HL-60/S4 treated with retinoic acid at 250 ng/mL for 4 days and 3 days (cell line): Measurements from ENCODE around the gene GDAP1L1.

Experiments used
- in situ Hi-C: fragments of 300-500 bp; cut with MboI; formaldehyde crosslinking; loops from 2 replicates; pipeline ENCODE4 v1.7.0; 2022; ENCODE audit warnings: low sequenced_read_pairs

The GDAP1L1 gene

DNA sequence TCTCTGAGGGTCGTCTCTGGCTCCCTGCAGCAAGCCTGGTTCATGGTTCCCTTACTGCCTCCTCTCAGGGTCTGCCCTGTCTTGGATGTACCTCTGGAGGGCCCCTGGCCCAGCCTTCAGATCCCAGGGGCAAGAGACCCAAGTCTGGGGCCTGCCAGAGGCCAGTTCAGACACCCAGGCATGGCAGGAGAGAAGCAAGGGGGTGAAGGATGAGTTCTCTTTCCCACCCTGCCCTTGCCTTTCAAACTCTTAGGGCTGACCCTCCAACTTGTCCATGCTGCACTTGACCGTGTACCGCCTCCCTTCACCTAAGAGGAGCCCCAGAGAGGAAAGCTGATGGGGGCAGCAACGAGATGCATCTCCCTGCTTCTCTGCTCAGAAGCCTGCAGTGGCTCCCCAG lies 4.2 kb downstream of the GDAP1L1 start:
- in situ Hi-C loops = no loop called here

DNA sequence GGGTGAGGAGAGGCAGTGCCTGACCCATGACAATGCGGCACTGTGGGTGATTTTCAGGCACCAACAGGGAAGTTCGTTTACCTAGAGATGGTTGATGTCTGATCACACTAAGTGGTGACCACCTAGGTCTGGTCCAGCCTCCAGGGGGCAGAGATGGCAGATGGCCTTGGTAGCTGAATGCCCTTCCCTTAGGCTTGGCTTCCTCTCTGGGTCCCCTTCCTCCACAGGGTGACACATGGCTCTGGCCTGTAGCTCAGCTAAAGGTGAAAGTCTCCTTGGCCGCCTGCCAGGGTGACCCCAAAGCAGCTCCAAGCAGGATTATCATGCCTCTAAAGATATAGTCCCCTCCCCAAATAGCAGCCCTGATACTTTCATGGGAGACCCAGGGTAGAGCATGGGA lies 6.4 kb downstream of the GDAP1L1 start:
- in situ Hi-C loops = no loop called here

DNA sequence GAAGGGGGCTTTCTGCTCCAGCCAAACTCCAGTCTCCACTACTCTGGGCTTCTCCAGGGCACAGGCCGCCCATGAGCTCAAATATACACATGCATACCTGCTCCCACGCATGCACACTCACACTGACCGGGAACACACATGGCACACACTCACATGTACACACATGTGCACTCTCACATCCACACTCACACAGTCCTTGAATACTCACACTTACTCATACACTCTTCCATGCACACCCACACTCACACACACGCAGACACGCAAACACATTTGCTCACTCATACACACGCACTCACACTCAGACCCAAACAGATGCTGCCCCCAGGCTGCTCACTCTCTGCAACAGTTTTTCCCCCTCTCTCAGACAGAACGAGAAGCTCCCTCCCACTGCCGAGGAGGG lies 7.0 kb downstream of the GDAP1L1 start:
- in situ Hi-C loops = no loop called here

DNA sequence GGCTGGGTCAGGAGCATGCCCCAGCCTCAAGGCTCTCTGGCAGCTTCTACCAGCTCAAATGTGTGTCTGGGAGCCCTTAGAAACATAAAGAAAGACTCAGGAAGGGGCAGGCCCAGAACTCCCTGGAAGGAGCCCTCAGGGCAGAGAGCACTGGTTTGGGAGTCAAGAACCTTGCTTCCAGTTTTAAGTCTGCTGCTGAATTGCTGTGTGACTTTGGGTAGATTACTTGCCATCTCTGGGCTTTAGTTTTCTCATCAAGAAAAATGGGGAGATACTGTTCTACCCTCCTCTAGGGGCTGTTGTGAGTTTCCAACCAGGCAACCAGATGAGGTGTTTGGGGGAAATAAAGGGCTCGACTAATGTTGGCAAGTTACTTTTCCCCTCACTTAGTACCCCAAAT lies 8.8 kb downstream of the GDAP1L1 start:
- in situ Hi-C loops = no loop called here

DNA sequence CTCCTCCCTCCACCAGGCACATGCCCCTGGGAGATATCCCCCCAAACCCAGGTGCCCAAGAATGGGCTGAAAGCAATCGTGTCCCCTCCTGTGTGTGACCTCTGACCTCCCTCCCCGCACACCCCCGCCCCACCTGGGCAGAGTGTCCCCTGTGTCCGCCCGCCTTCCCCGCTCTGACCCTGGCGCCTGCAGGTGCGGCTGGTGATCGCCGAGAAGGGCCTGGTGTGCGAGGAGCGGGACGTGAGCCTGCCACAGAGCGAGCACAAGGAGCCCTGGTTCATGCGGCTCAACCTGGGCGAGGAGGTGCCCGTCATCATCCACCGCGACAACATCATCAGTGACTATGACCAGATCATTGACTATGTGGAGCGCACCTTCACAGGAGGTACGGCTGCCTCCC lies 9.9 kb downstream of the GDAP1L1 start:
- in situ Hi-C loops = no loop called here

DNA sequence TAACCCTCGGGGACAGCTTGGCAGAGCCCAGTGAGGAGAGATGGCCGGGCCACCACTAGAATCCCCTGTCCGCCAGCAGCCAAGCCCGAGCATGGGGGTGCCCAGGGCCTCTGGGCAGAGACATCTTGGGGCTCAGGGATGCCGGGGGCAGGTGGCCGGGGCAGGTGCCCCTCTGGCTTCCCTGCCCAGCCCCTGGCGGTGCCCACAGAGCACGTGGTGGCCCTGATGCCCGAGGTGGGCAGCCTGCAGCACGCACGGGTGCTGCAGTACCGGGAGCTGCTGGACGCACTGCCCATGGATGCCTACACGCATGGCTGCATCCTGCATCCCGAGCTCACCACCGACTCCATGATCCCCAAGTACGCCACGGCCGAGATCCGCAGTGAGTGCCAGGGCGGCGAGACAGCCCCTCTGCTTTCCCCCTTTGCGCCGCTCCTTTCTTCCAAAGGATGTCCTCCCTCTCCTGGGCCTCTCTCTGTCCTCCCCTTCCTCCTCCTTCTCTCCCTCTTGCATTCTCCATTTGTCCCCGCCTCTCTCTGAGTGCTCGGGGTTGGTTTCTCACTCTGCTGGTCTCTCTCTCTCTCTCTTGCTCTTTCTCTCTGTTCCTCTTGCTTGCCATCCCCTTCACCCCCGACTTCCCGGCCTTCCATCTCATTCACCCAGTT lies 11.2 kb downstream of the GDAP1L1 start:
- in situ Hi-C loops = no loop called here

DNA sequence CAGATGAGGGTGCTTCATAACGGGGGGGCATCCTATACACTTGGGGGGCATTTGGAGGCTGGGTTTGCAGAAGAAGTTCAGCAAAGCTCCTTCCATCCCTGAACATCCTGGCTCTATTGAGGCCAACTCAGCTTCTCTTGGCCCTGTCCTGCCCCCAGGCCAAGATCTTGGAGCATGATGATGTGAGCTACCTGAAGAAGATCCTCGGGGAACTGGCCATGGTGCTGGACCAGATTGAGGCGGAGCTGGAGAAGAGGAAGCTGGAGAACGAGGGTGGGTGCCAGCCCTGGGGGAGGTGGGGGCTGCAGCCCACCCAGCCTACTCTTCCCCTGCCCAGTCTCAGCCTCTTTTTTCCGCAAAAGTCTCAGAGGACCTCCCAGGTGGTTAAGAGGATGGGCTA lies 17.2 kb downstream of the GDAP1L1 start:
- in situ Hi-C loops = no loop called here

DNA sequence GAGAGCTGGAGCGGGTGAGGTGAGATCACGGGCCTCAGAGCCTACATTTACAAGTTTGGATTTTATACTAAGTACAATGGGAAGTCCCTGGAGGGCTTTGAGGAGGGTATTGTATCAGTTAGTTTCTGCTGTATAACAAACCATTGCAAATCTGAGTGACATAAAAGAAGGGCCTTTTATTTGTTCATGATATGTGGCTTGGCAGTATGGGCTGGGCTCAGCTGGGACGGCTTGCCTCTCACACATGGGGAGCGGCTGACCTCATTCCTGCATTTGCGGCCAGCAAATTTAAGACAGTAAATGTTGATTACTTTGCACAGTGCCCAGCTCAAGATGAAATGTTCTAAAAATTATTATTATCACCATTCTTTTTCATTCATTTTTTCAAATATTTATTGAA lies 21.7 kb downstream of the GDAP1L1 start:
- in situ Hi-C loops = no loop called here

DNA sequence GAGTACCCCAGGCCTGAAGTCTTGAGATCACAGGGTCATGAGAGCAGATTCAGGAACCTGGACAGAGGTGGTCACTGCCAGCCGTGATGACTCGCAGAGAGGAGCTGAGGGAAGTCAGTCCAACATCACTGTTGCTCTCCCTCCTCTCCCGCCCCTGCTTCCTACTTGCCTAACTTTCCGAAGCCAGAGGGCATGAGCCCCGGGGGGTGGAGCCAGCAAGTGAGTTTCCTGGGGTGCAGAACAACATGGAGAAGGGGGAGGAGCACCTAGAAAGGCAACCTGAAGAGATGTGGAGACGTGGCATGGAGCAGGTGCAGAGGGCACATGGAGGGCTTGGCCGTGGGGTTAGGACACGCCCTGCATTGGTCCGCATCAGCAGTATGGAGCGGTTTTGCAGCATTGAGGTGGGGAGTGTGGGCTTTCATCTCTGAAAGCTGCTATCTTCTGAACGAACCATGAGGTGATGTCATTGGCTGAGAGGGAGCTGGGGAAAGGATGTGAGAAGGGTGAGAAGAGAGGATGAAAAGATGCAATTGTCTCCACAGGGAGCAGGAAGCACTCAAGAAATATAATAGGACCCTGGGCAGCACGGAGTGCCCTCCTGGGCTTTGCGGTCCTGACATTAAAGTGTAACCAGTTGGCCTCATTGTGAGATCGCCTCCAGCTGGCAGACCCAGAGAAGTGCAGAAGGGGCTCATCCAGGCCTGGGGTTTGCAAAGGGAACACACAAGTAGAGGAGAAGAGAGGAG lies 25.0 kb downstream of the GDAP1L1 start:
- in situ Hi-C loops = no loop called here

DNA sequence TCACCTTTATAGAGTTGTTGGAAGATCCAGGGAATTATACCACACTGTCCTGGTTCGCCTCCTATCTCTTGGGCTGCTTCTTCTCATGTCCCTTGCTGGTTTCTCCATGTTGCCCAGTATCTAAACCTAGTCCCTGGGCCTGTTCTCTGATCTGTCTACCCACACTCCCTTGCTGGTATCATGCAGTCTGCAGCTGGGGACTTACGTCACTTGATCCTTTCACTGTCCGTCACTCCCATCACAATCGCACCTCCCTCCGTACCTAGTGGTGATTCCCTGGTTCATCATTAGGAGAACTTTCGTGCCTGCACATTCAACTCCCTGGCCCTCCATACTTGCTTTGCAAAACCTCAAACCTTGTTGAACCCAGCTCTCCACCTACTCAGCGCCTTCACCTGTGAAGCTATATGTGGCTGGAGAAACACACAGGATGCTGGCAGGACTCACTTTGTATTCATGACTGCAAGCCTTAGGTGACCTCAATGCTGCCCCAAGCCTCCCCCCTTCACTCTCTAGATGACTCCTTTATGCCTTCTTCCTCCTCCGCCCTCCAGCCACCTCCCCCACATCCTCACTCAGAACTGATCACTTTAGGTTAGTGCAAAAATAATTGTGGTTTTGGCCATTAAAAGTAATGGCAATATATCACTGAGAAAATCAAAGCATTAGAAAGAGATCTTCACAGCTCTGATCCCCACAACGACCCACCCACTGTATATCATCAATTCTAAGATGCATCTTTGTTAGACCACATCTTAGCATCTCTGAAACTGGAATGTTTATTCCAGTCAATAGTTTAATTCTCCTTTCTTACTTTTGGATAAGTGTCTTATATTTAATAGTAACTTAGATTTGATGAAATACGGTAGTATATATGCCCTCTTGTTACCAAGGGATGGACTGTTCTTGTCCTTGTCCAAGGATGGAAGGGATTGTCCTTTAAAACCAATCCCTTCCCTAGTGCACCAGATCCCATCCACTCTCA lies 26.4 kb downstream of the GDAP1L1 start:
- in situ Hi-C loops = no loop called here

DNA sequence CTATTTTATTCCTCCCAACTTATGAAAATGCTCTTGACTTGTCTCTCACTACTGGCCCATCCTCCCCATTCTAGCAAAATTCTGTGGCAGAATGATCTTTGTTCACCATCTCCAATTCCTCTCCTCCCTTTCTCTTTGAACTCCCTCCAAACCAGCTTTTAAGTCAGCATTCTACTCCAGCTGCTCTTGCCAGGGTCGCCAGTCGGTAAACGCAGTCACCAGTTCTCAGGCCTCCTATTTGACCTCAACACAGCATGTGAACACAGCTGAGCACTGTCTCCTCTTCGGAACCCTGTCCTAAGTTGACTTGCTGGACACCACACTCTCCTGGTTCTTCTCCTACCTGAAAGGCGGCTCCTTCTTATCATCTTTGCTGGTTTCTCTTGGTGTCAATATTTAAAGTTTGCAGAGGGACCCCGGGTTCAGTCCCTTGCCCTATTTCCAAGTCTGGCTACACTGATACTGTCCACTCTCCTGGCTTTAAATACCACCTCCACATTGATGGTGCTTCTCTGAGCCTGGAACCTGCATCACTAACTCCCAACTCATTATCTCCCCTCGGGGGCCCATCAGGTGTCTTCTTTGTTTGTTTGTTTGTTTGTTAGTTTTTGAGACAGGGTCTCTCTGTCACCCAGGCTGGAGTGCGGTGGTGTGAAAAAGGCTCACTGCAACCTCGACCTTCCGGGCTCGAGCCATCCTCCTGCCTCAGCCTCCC lies 27.4 kb downstream of the GDAP1L1 start:
- in situ Hi-C loops = no loop called here

DNA sequence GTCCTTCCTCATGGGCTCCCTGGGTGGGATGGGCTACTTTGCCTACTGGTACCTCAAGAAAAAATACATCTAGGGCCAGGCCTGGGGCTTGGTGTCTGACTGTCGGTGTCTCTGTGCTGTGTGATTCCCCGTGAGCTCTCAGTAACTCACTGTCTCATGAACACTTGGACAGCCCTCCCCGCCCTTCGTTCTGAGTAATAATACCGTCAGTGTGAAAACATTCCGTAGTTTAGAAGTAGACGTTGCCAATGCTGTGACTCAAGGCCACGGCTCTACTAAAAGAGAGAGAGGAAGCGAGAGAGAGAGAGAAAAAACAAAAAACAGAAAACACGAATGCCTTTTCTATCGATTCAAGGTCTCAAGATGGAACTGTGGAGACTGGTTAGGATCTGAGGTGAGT lies 32.1 kb downstream of the GDAP1L1 start:
- in situ Hi-C loops = no loop called here

DNA sequence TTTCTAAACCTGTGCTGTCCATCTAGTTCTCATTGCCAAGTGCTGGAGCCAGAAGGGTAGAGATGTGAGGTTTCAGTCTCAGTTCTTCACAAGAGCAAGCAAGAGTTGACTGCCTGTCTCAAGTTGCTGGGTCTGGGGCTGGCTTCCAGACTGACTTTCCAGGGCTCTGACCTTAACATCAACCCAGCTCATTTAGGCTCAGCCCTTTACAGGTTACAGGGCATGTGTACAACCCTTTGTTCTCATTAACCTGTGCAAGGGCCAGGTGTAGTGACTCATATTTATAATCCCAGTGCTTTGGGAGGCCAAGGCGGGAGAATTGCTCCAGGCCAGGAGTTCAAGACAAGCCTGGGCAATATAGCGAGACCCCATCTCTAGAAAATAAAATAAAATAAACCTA lies 33.3 kb downstream of the GDAP1L1 start:
- in situ Hi-C loops = no loop called here

DNA sequence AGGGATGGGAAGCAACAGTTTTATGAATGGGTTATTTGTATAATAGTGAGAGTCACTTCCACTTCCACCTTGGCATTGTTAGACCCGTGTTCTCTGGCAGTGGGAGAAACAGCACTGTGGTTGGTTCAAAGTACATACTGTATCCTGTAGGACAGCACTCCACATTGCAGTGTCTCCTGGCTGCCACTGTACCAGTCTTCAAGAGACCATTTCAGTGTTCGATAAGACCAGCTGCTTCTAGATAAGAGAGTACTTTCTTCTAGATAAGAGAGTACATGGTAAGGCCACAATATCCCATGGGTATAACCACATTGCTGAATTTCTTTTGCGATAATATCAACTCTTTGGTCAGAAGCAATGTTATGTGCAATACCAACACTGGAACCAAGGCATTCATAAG lies 35.1 kb downstream of the GDAP1L1 start:
- in situ Hi-C loops = no loop called here

DNA sequence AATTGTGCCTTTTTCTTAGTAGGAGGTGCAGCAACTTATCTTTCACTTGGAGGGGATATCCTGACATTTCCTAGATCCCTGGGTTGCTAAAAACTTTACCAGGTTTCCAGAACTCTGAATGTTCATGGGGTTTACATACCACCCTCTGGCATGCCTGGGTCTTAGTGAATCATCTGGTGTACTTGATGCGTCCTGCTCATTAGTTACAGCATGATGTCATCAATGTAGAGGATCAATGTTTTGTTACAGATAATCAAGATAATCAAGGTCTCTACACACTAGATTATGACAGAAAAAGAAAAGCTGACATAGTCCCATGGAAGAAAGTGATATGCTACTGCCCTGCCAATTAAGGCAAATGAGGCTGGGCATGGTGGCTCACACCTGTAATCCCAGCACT lies 36.9 kb downstream of the GDAP1L1 start:
- in situ Hi-C loops = no loop called here

DNA sequence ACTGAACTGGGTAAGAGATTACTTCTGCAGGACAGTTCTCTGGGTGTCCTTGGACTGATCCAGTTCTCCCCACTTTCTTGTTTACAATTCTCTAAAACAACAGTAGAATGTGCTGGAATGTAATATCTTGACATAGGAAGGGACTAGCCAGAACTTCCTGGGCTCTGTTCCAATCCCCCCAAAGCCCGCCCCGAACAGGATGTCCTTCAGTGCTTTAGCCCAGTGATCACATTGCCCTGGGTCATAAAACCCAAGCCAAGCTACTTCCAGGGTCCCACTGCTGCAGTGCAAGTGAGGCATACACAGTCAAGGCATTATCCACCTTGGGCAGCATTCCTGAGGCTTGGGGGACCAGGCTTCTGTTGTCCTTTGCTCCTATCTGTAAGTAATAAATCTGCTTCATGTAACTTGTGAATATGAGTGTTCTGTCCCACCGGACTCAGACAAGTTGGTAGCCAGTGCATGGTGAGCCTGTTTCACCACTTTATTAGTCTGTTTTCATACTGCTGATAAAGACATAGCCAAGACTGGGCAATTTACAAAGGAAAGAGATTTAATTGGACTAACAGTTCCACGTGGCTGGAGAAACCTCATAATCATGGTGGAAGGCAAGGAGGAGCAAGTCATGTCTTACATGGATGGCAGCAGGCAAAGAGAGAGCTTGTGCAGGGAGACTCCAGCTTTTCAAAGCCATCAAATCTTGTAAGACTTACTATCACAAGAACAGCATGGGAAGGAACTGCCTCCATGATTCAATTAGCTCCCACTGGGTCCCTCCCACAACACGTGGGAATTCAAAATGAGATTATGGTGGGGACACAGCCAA lies 40.4 kb downstream of the GDAP1L1 start:
- in situ Hi-C loops = no loop called here

DNA sequence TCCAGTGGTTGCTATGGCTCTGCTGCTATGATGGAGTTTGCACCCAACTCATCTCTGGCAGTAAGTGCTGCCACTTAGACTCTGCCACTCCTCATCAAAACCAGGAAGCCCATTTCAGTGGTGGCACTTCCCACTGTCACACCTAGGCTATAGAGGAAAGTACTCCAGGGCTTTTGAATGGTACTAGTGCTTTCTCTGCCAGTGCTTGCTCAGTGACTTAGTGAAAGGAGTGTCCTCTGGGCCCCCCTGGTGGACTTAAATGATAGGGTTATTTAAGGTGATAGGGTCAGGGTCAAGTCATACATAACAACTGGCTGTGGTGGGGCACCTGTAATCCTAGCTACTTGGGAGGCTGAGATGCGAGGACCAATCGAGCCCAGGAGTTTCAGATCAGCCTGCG lies 41.1 kb downstream of the GDAP1L1 start:
- in situ Hi-C loops = no loop called here

DNA sequence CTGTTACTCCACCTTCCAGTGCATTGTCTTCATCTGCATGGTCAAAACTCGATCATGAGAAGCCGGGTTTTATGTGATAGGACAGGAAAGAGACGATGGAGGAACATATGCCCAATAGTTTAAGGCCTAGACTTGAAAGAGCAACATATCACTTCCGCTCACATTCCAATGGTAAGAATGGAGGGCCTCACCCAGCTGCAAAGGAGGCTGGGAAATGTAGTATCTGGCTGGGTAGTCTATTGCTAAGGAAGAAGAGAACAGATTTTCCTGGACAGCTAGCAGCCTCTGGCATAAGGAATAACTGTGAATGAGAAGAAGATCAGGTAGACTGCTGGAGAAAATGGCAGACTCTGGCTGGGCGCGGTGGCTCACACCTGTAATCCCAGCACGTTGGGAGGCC lies 44.6 kb downstream of the GDAP1L1 start:
- in situ Hi-C loops = no loop called here

DNA sequence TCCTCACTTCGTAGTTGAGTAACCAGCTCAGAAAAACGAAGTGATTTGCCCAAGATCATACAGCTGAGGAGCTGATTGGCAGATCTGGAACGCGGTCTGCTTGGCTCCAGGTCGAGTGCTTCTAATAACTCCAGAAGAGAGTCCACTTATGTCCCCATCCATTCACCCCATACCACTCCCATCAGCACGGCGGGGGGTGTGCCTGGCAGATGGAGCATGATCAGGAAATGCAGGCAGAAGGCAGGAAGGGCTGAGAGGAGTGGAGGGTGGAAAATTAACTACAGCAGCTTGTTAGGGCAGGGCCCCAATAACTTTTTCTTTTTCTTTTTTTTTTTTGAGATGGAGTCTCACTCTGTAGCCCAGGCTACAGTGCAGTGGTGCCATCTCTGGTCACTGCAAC lies 48.9 kb downstream of the GDAP1L1 start:
- in situ Hi-C loops = no loop called here

DNA sequence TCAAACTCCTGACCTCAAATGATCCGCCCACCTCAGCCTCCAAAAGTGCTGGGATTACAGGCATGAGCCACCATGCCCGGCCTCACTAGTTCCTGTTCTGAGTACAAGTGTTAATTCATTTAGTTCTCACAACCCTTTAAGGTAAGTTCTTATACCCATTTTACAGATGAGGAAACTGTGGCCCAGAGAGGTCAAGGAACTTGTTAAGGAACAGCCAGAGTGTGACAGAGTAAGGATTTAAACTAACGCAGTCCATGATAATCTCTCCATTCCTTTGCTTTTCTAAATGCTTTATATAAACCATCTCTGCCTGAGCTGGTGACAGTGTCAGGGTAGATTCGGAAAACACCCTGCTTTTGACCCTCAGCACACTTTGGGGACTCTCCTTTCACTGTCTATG lies 50.6 kb downstream of the GDAP1L1 start:
- in situ Hi-C loops = no loop called here
